GM15510 (cell line): ENCODE results near the gene MYH10.

Experiments used
- POLR2A ChIP-seq: IDR thresholded peaks from 3 replicates; pipeline ENCODE4 v1.6.1; 2011; ENCODE audit warnings: borderline replicate concordance; ENCODE audit not compliant: insufficient read length; ENCODE audit errors: extremely low read depth

The MYH10 gene

GRCh38 chr17:8630227-8630801 is at the start of gene MYH10:
TSS of gene MYH10 (minus strand) at chr17:8630725. CDS start at chr17:8623246, 7,479 bp downstream.
- no peak for TF ChIP-seq POLR2A

GRCh38 chr17:8679126-8679525 is 48.6 kb upstream of the MYH10 start:
- TF ChIP-seq POLR2A = no peak

DNA sequence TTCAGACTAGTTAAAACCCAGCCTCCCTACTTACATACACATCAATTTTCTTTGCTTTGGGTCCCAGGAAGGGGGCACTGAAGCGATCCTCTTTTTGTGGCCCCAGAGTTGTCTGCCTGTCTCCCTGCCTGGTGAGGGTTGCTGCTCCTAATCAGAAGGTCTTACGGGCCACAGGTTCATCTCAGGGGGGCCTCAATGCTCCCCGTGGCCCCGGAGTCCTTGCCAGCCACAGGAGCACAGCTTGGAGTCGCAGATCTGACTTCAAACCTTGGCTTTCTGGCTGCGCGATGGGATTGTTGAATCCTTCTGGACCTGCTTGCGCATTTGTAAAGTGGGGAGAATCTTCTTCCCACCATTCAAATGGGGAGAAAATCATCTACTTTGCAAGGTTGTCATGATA is 44.8 kb upstream of the MYH10 start:
- TF ChIP-seq POLR2A = no peak

DNA sequence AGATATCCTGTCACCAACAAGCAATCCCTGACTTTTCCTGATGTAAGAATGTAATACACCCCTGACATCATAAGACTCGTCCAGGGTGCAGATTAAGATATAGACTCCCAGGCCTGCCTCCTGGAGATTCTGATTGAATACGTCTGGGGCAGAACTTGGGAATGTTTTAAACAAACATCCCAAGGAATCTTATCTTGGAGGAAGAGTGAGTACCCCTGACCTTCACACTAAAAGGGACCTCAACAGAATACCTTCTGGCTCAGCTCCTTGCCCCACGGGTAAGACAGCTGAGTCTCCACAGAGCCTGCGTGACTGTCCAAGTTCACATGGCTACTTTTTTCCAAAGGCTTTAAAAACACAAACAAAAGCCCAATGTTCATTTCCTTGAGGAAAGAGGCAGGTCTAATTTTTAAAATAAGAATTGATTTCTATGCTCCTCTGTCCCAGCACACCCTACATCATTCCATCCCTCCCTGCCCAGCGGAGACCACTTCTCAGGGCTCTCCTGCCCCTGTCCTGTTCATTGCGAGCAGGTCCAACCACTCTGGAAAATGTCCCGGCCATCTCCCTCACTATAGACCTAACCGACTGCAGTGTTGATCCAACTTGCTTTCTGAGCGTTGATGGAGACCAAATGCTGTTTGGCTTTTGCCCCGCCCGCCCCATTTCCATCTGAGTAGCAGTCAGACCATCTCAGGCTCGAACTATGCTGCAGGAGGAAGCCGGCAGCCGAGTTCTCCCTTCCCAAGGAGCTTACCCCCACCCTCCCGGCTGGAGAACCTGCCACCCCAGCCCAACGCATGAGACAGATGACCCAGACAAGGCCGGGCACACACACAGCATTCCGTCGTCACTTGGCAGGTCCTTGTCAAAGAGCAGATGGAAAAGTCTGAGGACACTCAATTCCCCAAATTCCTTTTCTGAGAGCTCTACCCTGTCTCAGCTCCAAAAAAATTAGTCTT is 44.1 kb upstream of the MYH10 start:
- no peak for TF ChIP-seq POLR2A

DNA sequence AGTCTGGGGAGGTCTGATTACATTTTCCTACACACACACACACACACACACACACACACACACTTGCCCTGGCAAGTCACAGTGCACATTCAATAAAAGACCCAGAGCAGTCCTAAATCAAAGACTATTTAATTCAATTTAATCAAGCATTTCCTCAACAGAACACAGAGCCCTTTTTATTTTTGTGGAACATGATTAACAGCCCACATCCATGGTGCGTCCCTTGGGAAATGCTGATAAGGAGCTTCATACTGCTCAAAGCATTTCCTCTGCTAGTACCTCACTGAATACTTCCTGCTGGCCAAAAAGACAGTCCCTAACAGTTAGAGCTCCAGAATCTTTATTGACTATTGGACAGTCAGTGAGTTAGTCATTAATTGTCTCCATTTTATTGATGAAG is 43.1 kb upstream of the MYH10 start:
- no peak for TF ChIP-seq POLR2A

GRCh38 chr17:8672326-8672725 is 41.8 kb upstream of the MYH10 start:
- TF ChIP-seq POLR2A = no peak

DNA sequence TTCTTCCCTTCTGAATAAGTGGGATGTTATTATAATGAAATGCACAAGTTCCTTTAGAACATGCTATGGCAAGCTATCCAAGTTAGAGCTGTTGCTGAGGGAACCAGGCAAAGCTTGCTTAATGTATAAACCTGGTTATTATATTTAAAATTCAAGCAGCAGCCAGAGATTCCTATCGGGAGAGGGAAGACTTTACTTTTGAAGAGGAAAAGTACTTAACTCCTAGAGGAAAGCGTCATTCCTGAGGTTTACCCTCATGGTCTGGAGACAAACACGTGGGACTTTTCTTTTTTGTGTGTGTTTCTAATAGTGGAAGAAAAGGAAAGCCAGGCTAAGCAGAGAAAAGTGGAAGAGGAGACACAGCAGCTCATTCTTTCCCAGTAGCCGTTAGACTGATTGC is 39.9 kb upstream of the MYH10 start:
- TF ChIP-seq POLR2A = no peak

DNA sequence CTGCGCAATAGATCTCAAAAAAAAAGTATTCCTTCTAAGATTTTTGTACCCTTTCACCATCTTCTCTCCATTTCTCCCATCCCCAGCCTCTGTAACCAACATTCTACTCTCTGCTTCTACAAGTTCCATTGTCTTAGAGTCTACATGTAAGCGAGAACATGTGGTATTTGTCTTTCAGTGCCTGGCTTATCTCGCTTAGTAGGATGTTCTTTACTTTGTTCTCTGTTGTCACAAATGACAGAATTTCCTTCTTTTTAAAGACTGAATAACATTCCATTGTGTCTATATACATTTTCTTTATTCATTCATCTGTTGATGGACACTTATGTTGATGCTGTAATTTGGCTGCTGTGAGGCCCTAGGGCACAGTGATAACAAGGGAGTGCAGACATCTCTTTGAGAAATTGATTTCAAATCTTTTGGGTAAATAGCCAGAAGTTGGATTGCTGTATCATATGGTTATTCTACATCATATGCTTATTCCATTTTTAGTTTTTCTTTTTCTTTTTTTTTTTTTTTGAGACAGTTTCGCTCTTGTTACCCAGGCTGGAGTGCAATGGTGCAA is 37.7 kb upstream of the MYH10 start:
- TF ChIP-seq POLR2A = no peak

GRCh38 chr17:8667421-8667820 is 36.9 kb upstream of the MYH10 start:
- TF ChIP-seq POLR2A = no peak

DNA sequence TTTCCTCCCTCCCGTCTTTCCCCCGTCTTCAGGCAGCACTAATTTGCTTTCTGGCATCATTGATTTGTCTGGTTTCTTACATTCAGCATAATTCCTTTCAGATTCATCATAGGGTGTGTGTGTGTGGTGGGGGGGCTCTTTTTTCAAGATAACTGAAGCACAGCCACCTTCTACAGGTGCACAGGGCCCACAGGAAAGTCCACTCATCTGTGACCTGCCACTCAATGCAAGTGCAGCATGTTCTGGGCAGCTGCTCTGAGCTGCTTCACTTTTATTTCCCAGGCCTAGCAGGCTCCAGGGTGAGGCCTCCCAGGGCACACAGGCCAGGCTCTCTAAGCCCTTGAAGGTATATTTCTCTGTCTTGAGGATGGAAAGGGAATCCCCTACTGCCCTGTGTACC is 35.2 kb upstream of the MYH10 start:
- no peak for TF ChIP-seq POLR2A

- no peak for TF ChIP-seq POLR2A
Observed at GRCh38 chr17:8664456-8665126, 34.1 kb upstream of the MYH10 start.

- no peak for TF ChIP-seq POLR2A
Observed at GRCh38 chr17:8662973-8663372, 32.4 kb upstream of the MYH10 start.

GRCh38 chr17:8662076-8662831 is 31.7 kb upstream of the MYH10 start:
- no peak for TF ChIP-seq POLR2A

- no peak for TF ChIP-seq POLR2A
Observed at GRCh38 chr17:8659758-8660410, 29.4 kb upstream of the MYH10 start.

- TF ChIP-seq POLR2A = no peak
Observed at GRCh38 chr17:8658810-8659209, 28.3 kb upstream of the MYH10 start.

DNA sequence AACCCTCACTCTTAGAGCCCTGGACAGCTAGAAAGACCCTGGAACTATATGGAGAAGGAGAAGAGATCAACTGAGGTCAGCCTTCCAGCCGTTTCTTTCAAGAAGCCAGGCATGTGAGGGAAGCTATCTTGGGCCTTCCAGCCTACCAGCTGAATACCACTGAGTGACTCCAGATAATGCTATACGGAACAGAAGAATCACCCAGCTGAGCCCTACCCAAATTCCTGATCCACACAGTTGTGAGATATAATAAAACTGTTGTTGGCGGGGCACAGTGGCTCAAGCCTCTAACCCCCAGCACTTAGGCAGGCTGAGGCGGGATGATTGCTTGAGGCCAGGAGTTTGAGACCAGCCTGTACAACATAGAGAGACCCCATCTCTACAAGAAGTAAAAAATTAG is 26.2 kb upstream of the MYH10 start:
- no peak for TF ChIP-seq POLR2A
